ENCODE results near the gene BLOC1S1. TPM values are rescaled to one million over a fixed set of nuclear protein-coding genes. Genes with fewer than 3 reads are reported as not detected.

Gene BLOC1S1
- total RNA-seq, 1 experiment from 2014 or later: 87.3 TPM

DNA sequence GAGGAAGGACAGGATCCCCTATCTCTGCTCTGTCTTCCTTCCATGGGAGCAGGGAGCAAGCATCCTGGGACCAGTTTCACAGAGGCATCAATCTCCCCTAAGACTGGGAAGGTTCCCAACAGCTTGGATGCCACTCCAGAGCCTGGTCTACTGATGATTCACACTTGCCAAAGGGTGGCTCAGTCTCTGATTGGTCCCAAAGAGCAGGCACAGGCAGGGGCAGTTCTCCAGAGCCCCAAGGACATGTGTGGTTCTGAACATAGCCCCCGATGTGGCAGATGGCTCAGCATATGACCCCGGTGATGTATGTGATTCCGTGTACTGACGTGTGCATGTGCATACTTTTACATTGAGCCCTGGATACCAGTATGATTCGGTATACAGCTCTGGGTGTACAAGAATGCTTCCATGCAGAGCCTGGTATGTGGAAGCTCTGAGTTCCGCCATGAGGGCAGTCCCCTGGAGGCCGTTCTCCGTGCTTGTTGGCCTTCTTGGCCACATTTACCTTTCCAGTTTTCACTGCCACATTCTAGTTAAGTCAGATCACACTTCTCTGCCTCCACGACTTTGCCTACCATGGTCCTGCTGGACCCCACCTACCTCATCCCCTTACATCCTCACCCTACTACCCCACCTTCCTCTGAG is 29.4 kb upstream of the BLOC1S1 start:
- BruUV-seq (replicated peaks): no TSS peak
- no peaks in the 10 kb centered on the region for H3K36me3 ChIP-seq (ENCODE audit: control insufficient read depth, insufficient read depth, low read length)
- ATAC-seq: no peak
- H3K27ac ChIP-seq (ENCODE audit: low read length): no peak overlapping the region
- in situ Hi-C loops (cut with HindIII; ENCODE audit: low pct_unique_long_range_greater_than_20kb, low sequenced_read_pairs) (no loop called here), intact Hi-C loops (cut with micrococcal nuclease; ENCODE audit: unreplicated experiment) (no loop called here)
- ChIA-PET POLR2A (no interaction called here), CTCF (no interaction called here)
- no peaks in the 10 kb centered on the region for H3K27me3 ChIP-seq (ENCODE audit: control insufficient read depth, insufficient read depth, low read length)
- H3K4me3 ChIP-seq (ENCODE audit: low read depth in 2 of 2, low read length in 2 of 2): no peak overlapping the region
- TF ChIP-seq SIN3A (IDR thresholded peaks at IDR 0.05; ENCODE audit: borderline replicate concordance, insufficient read depth, low read depth, low read length) (no peak), POLR2AphosphoS5 (IDR thresholded peaks at IDR 0.05; ENCODE audit: low read depth, low read length) (no peak), TCF7L2 (IDR thresholded peaks at IDR 0.05; ENCODE audit: low read depth, low read length) (no peak)
- TF ChIP-seq, protein P1, sequence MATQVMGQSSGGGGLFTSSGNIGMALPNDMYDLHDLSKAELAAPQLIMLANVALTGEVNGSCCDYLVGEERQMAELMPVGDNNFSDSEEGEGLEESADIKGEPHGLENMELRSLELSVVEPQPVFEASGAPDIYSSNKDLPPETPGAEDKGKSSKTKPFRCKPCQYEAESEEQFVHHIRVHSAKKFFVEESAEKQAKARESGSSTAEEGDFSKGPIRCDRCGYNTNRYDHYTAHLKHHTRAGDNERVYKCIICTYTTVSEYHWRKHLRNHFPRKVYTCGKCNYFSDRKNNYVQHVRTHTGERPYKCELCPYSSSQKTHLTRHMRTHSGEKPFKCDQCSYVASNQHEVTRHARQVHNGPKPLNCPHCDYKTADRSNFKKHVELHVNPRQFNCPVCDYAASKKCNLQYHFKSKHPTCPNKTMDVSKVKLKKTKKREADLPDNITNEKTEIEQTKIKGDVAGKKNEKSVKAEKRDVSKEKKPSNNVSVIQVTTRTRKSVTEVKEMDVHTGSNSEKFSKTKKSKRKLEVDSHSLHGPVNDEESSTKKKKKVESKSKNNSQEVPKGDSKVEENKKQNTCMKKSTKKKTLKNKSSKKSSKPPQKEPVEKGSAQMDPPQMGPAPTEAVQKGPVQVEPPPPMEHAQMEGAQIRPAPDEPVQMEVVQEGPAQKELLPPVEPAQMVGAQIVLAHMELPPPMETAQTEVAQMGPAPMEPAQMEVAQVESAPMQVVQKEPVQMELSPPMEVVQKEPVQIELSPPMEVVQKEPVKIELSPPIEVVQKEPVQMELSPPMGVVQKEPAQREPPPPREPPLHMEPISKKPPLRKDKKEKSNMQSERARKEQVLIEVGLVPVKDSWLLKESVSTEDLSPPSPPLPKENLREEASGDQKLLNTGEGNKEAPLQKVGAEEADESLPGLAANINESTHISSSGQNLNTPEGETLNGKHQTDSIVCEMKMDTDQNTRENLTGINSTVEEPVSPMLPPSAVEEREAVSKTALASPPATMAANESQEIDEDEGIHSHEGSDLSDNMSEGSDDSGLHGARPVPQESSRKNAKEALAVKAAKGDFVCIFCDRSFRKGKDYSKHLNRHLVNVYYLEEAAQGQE (IDR thresholded peaks at IDR 0.05; ENCODE audit: insufficient read depth in 1 of 2, low read depth in 2 of 2, low read length in 1 of 2): no peak
- TF ChIP-seq, protein P2, sequence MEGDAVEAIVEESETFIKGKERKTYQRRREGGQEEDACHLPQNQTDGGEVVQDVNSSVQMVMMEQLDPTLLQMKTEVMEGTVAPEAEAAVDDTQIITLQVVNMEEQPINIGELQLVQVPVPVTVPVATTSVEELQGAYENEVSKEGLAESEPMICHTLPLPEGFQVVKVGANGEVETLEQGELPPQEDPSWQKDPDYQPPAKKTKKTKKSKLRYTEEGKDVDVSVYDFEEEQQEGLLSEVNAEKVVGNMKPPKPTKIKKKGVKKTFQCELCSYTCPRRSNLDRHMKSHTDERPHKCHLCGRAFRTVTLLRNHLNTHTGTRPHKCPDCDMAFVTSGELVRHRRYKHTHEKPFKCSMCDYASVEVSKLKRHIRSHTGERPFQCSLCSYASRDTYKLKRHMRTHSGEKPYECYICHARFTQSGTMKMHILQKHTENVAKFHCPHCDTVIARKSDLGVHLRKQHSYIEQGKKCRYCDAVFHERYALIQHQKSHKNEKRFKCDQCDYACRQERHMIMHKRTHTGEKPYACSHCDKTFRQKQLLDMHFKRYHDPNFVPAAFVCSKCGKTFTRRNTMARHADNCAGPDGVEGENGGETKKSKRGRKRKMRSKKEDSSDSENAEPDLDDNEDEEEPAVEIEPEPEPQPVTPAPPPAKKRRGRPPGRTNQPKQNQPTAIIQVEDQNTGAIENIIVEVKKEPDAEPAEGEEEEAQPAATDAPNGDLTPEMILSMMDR (IDR thresholded peaks at IDR 0.05): no peak
- no peaks in the 10 kb centered on the region for H3K9me3 ChIP-seq (ENCODE audit: control insufficient read depth, insufficient read depth, low read depth, low read length)
- peaks cover 1% of the 10 kb centered on the region; the same call in 1 of the 2 replicates for H3K4me1 ChIP-seq (ENCODE audit: control insufficient read depth, insufficient read depth, low read length)
- DNase-seq (ENCODE audit: low read depth, low spot score): no peak

DNA sequence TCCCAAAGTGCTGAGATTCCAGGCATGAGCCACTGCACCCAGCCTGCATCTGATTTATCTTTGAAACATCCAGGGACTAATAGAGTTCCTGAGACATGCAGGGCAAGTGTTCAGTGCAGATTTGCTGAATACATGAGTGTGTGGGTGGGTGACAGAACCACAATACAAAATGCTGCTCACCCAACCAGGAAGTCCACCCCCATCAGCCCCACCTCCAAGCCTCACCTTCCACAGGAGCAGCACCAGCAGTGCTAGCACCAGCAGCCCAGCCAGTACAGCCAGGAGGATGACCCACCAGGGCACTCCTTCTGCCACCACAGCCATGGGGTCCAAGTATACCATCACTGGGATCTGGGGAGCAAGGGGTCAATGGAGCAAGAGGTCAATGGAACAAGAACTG is 28.1 kb upstream of the BLOC1S1 start:
- no peak for DNase-seq (ENCODE audit: low read depth, low spot score)
- intact Hi-C loops (cut with micrococcal nuclease; ENCODE audit: unreplicated experiment): no loop called here
- ChIA-PET CTCF (no interaction called here), POLR2A (interaction anchor here (0.6 kb wide), 1 partner anchor 19 kb away, joined by 3 read pairs; no protein-coding TSS in a partner anchor)
- H3K27ac ChIP-seq (ENCODE audit: low read length): no peak overlapping the region
- no peaks in the 10 kb centered on the region for H3K4me1 ChIP-seq (ENCODE audit: control insufficient read depth, insufficient read depth, low read length)
- H3K36me3 ChIP-seq (ENCODE audit: control insufficient read depth, insufficient read depth, low read length): no peaks in the 10 kb centered on the region
- no peaks in the 10 kb centered on the region for H3K9me3 ChIP-seq (ENCODE audit: control insufficient read depth, insufficient read depth, low read depth, low read length)
- TF ChIP-seq TCF7L2 (IDR thresholded peaks at IDR 0.05; ENCODE audit: low read depth, low read length) (no peak), POLR2AphosphoS5 (IDR thresholded peaks at IDR 0.05; ENCODE audit: low read depth, low read length) (no peak), SIN3A (IDR thresholded peaks at IDR 0.05; ENCODE audit: borderline replicate concordance, insufficient read depth, low read depth, low read length) (no peak)
- TF ChIP-seq, protein P2 (IDR thresholded peaks at IDR 0.05): no peak
- TF ChIP-seq, protein P1 (IDR thresholded peaks at IDR 0.05; ENCODE audit: insufficient read depth in 1 of 2, low read depth in 2 of 2, low read length in 1 of 2): no peak
- H3K4me3 ChIP-seq (ENCODE audit: low read depth in 2 of 2, low read length in 2 of 2): no peak overlapping the region
- H3K27me3 ChIP-seq (ENCODE audit: control insufficient read depth, insufficient read depth, low read length): no peaks in the 10 kb centered on the region
- no TSS peak for BruUV-seq (replicated peaks)
- in situ Hi-C loops (cut with HindIII; ENCODE audit: low pct_unique_long_range_greater_than_20kb, low sequenced_read_pairs): no loop called here
- ATAC-seq: no peak

All from Panc1 (cell line).